Measurements from ENCODE around the gene SPEG. TPM values are rescaled to one million over a fixed set of nuclear protein-coding genes. Genes with fewer than 3 reads are reported as not detected.

Gene SPEG
- total and polyA plus RNA-seq, 9 donors = 66.5 to 177 (median 146) TPM

DNA sequence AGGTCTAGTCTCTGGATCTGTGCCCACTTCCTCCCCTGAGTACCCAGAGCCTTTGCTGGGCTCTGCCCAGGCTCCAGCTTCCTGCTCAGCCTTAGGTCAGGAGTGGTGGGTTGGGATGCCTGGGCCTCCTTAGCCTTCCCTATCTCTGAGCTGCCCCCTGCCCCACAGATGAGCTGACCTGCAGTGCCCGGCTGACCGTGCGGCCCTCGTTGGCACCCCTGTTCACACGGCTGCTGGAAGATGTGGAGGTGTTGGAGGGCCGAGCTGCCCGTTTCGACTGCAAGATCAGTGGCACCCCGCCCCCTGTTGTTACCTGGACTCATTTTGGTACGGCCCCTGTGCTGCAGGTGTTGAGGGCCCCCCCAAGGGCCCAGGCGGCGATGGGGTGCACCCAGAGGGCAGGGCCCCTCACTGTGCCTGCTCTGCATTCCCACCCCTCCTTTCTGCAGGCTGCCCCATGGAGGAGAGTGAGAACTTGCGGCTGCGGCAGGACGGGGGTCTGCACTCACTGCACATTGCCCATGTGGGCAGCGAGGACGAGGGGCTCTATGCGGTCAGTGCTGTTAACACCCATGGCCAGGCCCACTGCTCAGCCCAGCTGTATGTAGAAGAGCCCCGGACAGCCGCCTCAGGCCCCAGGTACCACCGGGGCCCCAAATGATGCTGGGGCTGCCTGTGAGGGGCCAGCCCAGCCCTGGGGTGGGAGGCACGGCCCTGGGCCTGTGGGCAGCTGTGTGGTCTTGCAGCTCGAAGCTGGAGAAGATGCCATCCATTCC lies 34.0 kb downstream of the SPEG start:
- Histone ChIP-seq H3K4me1 (ENCODE audit: control insufficient read depth, insufficient read depth, low read length) (peaks cover 5% of the 10 kb centered on the region), H3K36me3 (ENCODE audit: control insufficient read depth, insufficient read depth, low read length) (peaks cover 95% of the 10 kb centered on the region), H3K4me3 (ENCODE audit: low read length) (no peak overlapping the region), H3K27ac (ENCODE audit: low read length) (no peak overlapping the region), H3K27me3 (ENCODE audit: control insufficient read depth, insufficient read depth, low read length) (no peaks in the 10 kb centered on the region), H3K9me3 (replicated peaks; ENCODE audit: control insufficient read depth, low read depth, low read length) (no peaks in the 10 kb centered on the region)
- DNase-seq = no peak
- 89% methylated on average over 21 of the region's 23 CpGs for WGBS (ENCODE audit: insufficient coverage)

DNA sequence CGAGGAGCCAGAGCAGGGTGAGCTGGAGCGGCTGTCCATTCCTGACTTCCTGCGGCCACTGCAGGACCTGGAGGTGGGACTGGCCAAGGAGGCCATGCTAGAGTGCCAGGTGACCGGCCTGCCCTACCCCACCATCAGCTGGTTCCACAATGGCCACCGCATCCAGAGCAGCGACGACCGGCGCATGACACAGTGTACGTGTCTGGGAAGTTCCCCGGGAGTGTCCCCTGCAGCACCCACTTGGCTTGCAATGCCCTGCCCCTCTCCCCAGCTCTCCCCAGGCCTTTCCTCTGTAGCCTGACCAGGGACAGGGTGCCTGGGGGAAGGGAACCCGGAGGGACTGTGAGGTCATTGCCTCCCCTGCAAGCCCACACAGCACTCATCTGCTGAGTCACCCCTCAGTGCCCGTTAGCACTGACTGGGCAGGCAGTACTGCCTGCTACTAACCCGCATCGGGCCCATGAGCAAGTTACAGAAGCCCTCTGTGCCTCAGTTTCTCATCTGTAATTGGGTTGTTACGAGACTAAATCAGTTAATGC lies 34.6 kb downstream of the SPEG start:
- H3K9me3 ChIP-seq (replicated peaks; ENCODE audit: control insufficient read depth, low read depth, low read length) = no peaks in the 10 kb centered on the region
- H3K27ac ChIP-seq (ENCODE audit: low read length) = no peak overlapping the region
- H3K4me1 ChIP-seq (ENCODE audit: control insufficient read depth, insufficient read depth, low read length) = peaks cover 5% of the 10 kb centered on the region
- no peak for DNase-seq
- H3K4me3 ChIP-seq (ENCODE audit: low read length) = no peak overlapping the region
- WGBS (ENCODE audit: insufficient coverage) = 87% methylated on average over 15 of the region's 16 CpGs
- H3K27me3 ChIP-seq (ENCODE audit: control insufficient read depth, insufficient read depth, low read length) = no peaks in the 10 kb centered on the region
- peaks cover 96% of the 10 kb centered on the region for H3K36me3 ChIP-seq (ENCODE audit: control insufficient read depth, insufficient read depth, low read length)

GRCh38 chr2:219470429-219470828 lies 35.8 kb downstream of the SPEG start:
- DNase-seq = no peak
- Histone ChIP-seq H3K36me3 (ENCODE audit: control insufficient read depth, insufficient read depth, low read length) (peaks cover 96% of the 10 kb centered on the region), H3K4me3 (ENCODE audit: low read length) (no peak overlapping the region), H3K4me1 (ENCODE audit: control insufficient read depth, insufficient read depth, low read length) (peaks cover 5% of the 10 kb centered on the region), H3K27me3 (ENCODE audit: control insufficient read depth, insufficient read depth, low read length) (no peaks in the 10 kb centered on the region), H3K9me3 (replicated peaks; ENCODE audit: control insufficient read depth, low read depth, low read length) (no peaks in the 10 kb centered on the region), H3K27ac (ENCODE audit: low read length) (no peak overlapping the region)
- 100% methylated on average over 1 of the region's 4 CpGs for WGBS (ENCODE audit: insufficient coverage)

GRCh38 chr2:219471476-219472371 lies 37.1 kb downstream of the SPEG start:
- 70% methylated on average over 19 of the region's 22 CpGs for WGBS (ENCODE audit: insufficient coverage)

GRCh38 chr2:219472629-219473187 lies 38.1 kb downstream of the SPEG start:
- Histone ChIP-seq H3K36me3 (ENCODE audit: control insufficient read depth, insufficient read depth, low read length) (peaks cover 82% of the 10 kb centered on the region), H3K27me3 (ENCODE audit: control insufficient read depth, insufficient read depth, low read length) (no peaks in the 10 kb centered on the region), H3K9me3 (replicated peaks; ENCODE audit: control insufficient read depth, low read depth, low read length) (no peaks in the 10 kb centered on the region), H3K4me1 (ENCODE audit: control insufficient read depth, insufficient read depth, low read length) (peaks cover 20% of the 10 kb centered on the region), H3K27ac (ENCODE audit: low read length) (no peak overlapping the region), H3K4me3 (ENCODE audit: low read length) (no peak overlapping the region)
- no peak for DNase-seq
- 65% methylated on average over 10 of the region's 12 CpGs for WGBS (ENCODE audit: insufficient coverage)

More at GRCh38 chr2:219471476-219472371, 37.1 kb downstream of the SPEG start:
- Histone ChIP-seq H3K4me1 (ENCODE audit: control insufficient read depth, insufficient read depth, low read length) (peaks cover 10% of the 10 kb centered on the region), H3K36me3 (ENCODE audit: control insufficient read depth, insufficient read depth, low read length) (peaks cover 86% of the 10 kb centered on the region), H3K27ac (ENCODE audit: low read length) (no peak overlapping the region), H3K27me3 (ENCODE audit: control insufficient read depth, insufficient read depth, low read length) (no peaks in the 10 kb centered on the region), H3K4me3 (ENCODE audit: low read length) (no peak overlapping the region), H3K9me3 (replicated peaks; ENCODE audit: control insufficient read depth, low read depth, low read length) (no peaks in the 10 kb centered on the region)
- no peak for DNase-seq

- Histone ChIP-seq H3K27me3 (ENCODE audit: control insufficient read depth, insufficient read depth, low read length) (no peaks in the 10 kb centered on the region), H3K4me1 (ENCODE audit: control insufficient read depth, insufficient read depth, low read length) (peaks cover 20% of the 10 kb centered on the region), H3K36me3 (ENCODE audit: control insufficient read depth, insufficient read depth, low read length) (peaks cover 77% of the 10 kb centered on the region), H3K4me3 (ENCODE audit: low read length) (no peak overlapping the region), H3K27ac (ENCODE audit: low read length) (no peak overlapping the region), H3K9me3 (replicated peaks; ENCODE audit: control insufficient read depth, low read depth, low read length) (no peaks in the 10 kb centered on the region)
- 74% methylated on average over 18 of the region's 18 CpGs for WGBS (ENCODE audit: insufficient coverage)
- no peak for DNase-seq
These were observed 38.9 kb downstream of the SPEG start for GRCh38 chr2:219473511-219473910.

DNA sequence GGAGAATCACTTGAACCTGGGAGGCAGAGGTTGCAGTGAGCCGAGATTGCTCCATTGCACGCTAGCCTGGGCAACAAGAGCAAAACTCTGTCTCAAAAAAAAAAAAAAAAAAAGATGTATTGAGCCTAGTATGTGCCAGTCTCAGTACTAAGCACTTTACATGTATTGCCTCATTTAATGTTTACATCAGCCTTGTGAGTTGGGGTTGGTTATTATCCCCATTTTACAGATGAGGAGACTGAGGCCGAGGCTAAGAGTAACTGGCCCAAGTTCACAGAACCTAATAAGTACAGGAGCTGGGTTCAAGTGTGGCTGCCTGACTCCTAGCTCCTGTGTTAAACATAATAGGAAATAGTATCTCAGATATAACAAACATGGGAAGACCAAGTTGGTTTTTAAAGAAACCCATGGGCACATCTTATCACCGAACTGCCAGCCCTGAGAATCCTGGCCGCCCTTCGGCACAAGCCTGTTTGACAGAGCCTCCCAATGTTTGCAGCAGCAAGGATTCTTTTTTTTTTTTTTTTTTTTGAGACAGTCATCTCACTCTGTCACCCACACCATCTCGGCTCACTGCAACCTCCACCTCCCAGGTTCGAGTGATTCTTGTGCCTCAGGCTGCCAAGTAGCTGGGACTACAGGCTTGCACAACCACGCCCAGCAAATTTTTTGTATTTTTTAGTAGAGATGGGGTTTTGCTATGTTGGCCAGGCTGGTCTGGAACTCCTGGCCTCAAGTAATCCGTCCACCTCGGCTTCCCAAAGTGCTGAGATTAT lies 39.8 kb downstream of the SPEG start:
- peaks cover 77% of the 10 kb centered on the region for H3K36me3 ChIP-seq (ENCODE audit: control insufficient read depth, insufficient read depth, low read length)

DNA sequence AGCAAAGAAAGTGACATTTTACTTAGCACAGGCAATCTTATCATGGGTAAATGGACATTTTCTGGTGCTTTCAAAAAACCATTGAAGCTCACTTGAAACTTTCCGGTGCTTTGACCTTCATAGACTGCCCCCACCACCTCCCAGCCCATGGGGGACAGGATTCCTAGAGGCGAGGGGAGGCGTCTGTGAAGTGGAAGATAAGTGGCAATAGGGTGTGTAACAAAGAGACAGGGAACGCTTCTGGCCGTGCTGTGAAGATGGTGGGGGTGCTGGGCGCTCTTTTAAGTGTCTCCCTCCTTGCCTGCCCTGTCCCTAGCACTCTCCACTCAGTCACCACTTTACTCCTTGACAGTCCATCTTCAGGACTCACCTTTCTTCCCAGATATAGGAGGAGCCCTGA lies 40.6 kb downstream of the SPEG start:
- Histone ChIP-seq H3K27ac (ENCODE audit: low read length) (no peak overlapping the region), H3K4me3 (ENCODE audit: low read length) (no peak overlapping the region), H3K9me3 (replicated peaks; ENCODE audit: control insufficient read depth, low read depth, low read length) (no peaks in the 10 kb centered on the region), H3K27me3 (ENCODE audit: control insufficient read depth, insufficient read depth, low read length) (no peaks in the 10 kb centered on the region), H3K4me1 (ENCODE audit: control insufficient read depth, insufficient read depth, low read length) (peaks cover 20% of the 10 kb centered on the region), H3K36me3 (ENCODE audit: control insufficient read depth, insufficient read depth, low read length) (peaks cover 77% of the 10 kb centered on the region)
- no CpG with 5 or more reads among the region's 6 CpGs for whole genome bisulfite sequencing (ENCODE audit: insufficient coverage)
- DNase-seq = no peak

More for the DNA sequence above, 39.8 kb downstream of the SPEG start:
- Histone ChIP-seq H3K4me3 (ENCODE audit: low read length) (no peak overlapping the region), H3K27ac (ENCODE audit: low read length) (no peak overlapping the region), H3K27me3 (ENCODE audit: control insufficient read depth, insufficient read depth, low read length) (no peaks in the 10 kb centered on the region), H3K4me1 (ENCODE audit: control insufficient read depth, insufficient read depth, low read length) (peaks cover 20% of the 10 kb centered on the region), H3K9me3 (replicated peaks; ENCODE audit: control insufficient read depth, low read depth, low read length) (no peaks in the 10 kb centered on the region)
- 75% methylated on average over 4 of the region's 11 CpGs for WGBS (ENCODE audit: insufficient coverage)
- DNase-seq = no peak

GRCh38 chr2:219475697-219476651 lies 41.3 kb downstream of the SPEG start:
- H3K27ac ChIP-seq (ENCODE audit: low read length) = no peak overlapping the region
- peak; percentile 74 for DNase-seq
- H3K9me3 ChIP-seq (replicated peaks; ENCODE audit: control insufficient read depth, low read depth, low read length) = no peaks in the 10 kb centered on the region
- H3K36me3 ChIP-seq (ENCODE audit: control insufficient read depth, insufficient read depth, low read length) = peaks cover 77% of the 10 kb centered on the region
- H3K4me1 ChIP-seq (ENCODE audit: control insufficient read depth, insufficient read depth, low read length) = peaks cover 20% of the 10 kb centered on the region
- no peaks in the 10 kb centered on the region for H3K27me3 ChIP-seq (ENCODE audit: control insufficient read depth, insufficient read depth, low read length)
- no peak overlapping the region for H3K4me3 ChIP-seq (ENCODE audit: low read length)
- WGBS (ENCODE audit: insufficient coverage) = 49% methylated on average over 3 of the region's 14 CpGs

Data from muscle of leg (tissue), 11 donors.